Mononuclear cell (primary cell): ENCODE measurements around the gene HCK. TPM values are rescaled to one million over a fixed set of nuclear protein-coding genes. Genes with fewer than 3 reads are reported as not detected.

Experiments used
- H3K27me3 ChIP-seq: 2 replicates; pipeline ENCODE4 v1.6.0; 2011; ENCODE audit warnings: low read length, control low read depth; ENCODE audit not compliant: insufficient read depth
- H3K4me1 ChIP-seq: 2 replicates; pipeline ENCODE4 v1.5.1; 2011; ENCODE audit warnings: mild to moderate bottlenecking, low read length, control low read depth; ENCODE audit not compliant: insufficient read depth
- H3K4me3 ChIP-seq: 2 replicates; pipeline ENCODE4 v1.5.1; 2011; ENCODE audit warnings: mild to moderate bottlenecking, low read length, moderate library complexity
- H3K9me3 ChIP-seq: 2 replicates; pipeline ENCODE4 v1.5.1; 2011; ENCODE audit warnings: low read depth, mild to moderate bottlenecking, control low read depth, low read length
- total RNA-seq: library from RNA; depleted of rRNA; stranded (reverse); fragments of >200 nt; gene quantifications from one replicate; pipeline ENCODE4 v1.2.3, GENCODE V29; 2012

Gene HCK
- total RNA-seq, result 52.4 TPM

- Histone ChIP-seq H3K4me3 (peak within 1 kb of the TSS; percentile 72), H3K9me3 (no peaks in the 10 kb centered on the region), H3K4me1 (peaks cover 64% of the 10 kb centered on the region), H3K27me3 (peaks cover 14% of the 10 kb centered on the region)
Measured at GRCh38 chr20:32052090-32052777, at the start of gene HCK. HCK (plus strand) TSS chr20:32052242.

GRCh38 chr20:32003325-32003724 is 48.7 kb upstream of the HCK start:
- Histone ChIP-seq H3K9me3 (no peaks in the 10 kb centered on the region), H3K4me3 (no peak overlapping the region), H3K4me1 (no peaks in the 10 kb centered on the region), H3K27me3 (no peaks in the 10 kb centered on the region)

GRCh38 chr20:32004963-32005362 is 47.1 kb upstream of the HCK start:
- Histone ChIP-seq H3K4me3 (no peak overlapping the region), H3K27me3 (no peaks in the 10 kb centered on the region), H3K9me3 (no peaks in the 10 kb centered on the region), H3K4me1 (no peaks in the 10 kb centered on the region)

DNA sequence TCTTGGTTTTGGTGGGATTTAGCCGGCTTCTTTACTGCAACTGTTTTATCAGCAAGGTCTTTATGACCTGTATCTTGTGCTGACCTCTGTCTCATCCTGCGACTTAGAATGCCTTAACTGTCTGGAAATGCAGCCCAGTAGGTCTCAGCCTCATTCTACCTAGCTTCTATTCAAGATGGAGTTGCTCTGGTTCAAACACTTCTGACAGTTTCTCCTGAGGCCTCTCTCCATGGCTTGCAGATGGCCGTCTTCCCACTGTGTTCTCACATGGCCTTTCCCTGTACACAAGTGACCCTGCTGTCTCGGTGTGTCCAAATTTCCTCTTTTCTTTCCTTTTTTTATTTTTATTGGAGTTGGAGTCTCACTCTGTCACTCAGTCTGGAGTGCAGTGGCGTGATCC is 46.0 kb upstream of the HCK start:
- Histone ChIP-seq H3K4me3 (no peak overlapping the region), H3K9me3 (no peaks in the 10 kb centered on the region), H3K27me3 (no peaks in the 10 kb centered on the region), H3K4me1 (no peaks in the 10 kb centered on the region)

DNA sequence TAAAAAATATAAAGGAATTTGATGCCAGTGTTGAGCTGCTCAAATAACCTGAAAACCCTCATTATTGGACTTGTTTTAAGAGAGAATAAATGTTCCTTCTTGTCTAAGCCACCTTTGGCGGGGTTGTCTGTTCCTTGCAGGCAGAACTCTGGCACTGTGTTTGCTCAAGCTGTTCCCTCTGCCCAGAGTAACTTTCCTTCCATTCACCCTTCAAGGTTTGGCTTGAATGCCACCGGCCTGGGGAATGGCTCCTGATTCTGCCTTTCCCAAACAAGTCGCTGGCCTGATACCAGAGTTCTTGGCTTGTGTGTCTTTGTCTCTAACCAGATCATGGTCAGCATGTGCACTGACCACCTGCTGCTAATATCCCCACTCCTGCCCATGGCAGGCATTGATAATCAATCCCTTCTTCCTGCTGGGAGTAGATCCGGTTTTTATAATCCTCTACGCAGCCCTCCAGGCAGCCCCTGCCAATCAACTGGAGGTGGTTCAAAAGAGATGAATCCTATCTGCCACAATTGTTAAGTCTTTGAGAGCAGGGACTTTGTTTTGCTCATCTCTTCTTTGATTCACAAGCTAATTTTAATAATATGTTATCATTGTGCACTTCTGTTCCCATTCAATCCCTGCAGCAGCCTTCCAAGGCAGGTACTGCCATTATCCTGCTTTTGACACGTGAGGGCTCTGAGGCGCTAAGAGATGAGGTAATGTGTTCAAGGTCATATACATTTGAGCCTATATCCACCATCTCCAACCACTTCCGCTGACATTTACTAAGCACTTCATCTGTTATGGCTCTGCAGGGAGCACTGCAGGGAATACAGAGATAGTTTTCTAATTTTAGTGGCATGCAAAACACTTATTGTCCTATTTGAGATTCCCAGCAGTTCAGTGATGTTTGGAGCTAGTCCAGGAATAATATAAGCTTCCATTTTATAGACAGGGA is 44.9 kb upstream of the HCK start:
- Histone ChIP-seq H3K4me1 (no peaks in the 10 kb centered on the region), H3K9me3 (no peaks in the 10 kb centered on the region), H3K27me3 (no peaks in the 10 kb centered on the region), H3K4me3 (no peak overlapping the region)

DNA sequence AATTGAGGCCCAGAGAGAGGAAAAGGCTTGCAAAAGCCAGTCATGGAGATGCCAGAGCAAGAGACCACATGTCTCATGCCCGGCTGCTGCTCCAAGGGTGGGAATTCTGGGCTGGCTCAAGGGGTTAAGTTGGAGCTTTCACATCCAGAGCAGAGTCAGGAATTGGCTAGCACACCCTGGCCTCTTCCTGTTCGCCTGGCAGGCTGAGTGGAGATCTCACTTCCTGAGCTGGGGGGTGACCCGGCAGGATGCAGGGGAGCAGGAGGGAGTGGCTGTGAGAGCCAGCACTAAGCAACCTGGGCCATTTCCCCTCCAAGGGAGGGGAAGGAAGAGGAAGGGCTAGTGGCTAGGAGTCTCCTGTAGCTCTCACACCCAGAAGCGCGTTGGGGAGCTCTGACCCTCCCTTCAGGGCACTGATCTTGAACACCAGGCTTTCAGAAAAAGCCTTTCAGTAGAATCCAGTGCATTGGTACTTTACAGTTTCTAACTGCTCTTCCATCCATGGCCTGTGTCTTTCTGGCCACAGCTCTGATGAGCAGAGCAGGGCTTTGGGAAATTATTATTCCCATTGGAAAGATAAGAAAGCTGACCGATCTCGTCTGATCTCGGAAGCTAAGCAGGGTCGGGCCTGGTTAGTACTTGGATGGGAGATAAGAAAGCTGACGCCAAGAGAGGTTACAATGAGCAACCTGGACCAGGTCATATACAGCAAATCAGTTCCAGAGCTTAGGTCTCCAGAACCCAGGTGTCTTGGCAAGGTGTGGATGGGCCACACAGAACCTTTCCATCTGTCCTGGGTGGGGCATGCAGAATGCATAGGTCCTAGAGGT is 44.0 kb upstream of the HCK start:
- Histone ChIP-seq H3K9me3 (no peaks in the 10 kb centered on the region), H3K4me3 (no peak overlapping the region), H3K27me3 (no peaks in the 10 kb centered on the region), H3K4me1 (no peaks in the 10 kb centered on the region)

- H3K27me3 ChIP-seq, result no peaks in the 10 kb centered on the region
- H3K4me3 ChIP-seq, result no peak overlapping the region
- no peaks in the 10 kb centered on the region for H3K4me1 ChIP-seq
- H3K9me3 ChIP-seq, result no peaks in the 10 kb centered on the region
Measured at GRCh38 chr20:32009564-32009963, 42.5 kb upstream of the HCK start.

DNA sequence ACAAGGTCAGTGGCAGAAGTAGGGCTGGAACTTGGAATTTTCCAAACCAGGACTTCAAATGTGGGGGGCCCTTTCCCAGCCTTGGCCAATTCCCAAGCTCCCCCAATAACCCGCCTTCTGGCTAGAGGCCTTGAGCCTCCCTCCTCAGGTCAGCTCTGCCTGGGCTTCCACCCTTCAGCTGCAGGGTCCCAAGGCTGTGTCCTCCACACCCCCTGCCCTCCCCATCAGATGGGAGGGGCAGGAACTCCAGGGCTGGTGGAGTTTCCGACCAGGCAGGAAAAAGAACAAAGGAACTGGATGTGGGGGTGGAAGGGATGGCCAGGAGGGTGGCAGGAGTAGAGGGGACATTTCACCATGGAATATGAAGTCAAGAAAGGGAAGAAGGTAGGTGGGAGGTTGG is 41.9 kb upstream of the HCK start, which contains the start of gene CCM2L:
CCM2L (plus strand) TSS at position 338 of the 400 bp plus-strand sequence; CDS start at position 355, 17 bp downstream.
- H3K9me3 ChIP-seq, result no peaks in the 10 kb centered on the region
- H3K27me3 ChIP-seq, result no peaks in the 10 kb centered on the region
- no peak within 1 kb of the TSS for H3K4me3 ChIP-seq
- no peaks in the 10 kb centered on the region for H3K4me1 ChIP-seq

GRCh38 chr20:32010666-32011065 is 41.4 kb upstream of the HCK start:
- H3K4me1 ChIP-seq, result no peaks in the 10 kb centered on the region
- H3K9me3 ChIP-seq, result no peaks in the 10 kb centered on the region
- peaks cover 3% of the 10 kb centered on the region for H3K27me3 ChIP-seq
- H3K4me3 ChIP-seq, result no peak overlapping the region

GRCh38 chr20:32012159-32012688 is 39.8 kb upstream of the HCK start:
- H3K27me3 ChIP-seq, result peaks cover 12% of the 10 kb centered on the region
- no peak overlapping the region for H3K4me3 ChIP-seq
- no peaks in the 10 kb centered on the region for H3K4me1 ChIP-seq
- H3K9me3 ChIP-seq, result no peaks in the 10 kb centered on the region

- Histone ChIP-seq H3K9me3 (no peaks in the 10 kb centered on the region), H3K27me3 (peaks cover 19% of the 10 kb centered on the region)
Measured at GRCh38 chr20:32013326-32013725, 38.7 kb upstream of the HCK start.

GRCh38 chr20:32017711-32018251 is 34.3 kb upstream of the HCK start:
- H3K27me3 ChIP-seq, result peaks cover 46% of the 10 kb centered on the region
- H3K4me1 ChIP-seq, result peaks cover 6% of the 10 kb centered on the region

More at GRCh38 chr20:32013326-32013725, 38.7 kb upstream of the HCK start:
- Histone ChIP-seq H3K4me3 (no peak overlapping the region), H3K4me1 (no peaks in the 10 kb centered on the region)

DNA sequence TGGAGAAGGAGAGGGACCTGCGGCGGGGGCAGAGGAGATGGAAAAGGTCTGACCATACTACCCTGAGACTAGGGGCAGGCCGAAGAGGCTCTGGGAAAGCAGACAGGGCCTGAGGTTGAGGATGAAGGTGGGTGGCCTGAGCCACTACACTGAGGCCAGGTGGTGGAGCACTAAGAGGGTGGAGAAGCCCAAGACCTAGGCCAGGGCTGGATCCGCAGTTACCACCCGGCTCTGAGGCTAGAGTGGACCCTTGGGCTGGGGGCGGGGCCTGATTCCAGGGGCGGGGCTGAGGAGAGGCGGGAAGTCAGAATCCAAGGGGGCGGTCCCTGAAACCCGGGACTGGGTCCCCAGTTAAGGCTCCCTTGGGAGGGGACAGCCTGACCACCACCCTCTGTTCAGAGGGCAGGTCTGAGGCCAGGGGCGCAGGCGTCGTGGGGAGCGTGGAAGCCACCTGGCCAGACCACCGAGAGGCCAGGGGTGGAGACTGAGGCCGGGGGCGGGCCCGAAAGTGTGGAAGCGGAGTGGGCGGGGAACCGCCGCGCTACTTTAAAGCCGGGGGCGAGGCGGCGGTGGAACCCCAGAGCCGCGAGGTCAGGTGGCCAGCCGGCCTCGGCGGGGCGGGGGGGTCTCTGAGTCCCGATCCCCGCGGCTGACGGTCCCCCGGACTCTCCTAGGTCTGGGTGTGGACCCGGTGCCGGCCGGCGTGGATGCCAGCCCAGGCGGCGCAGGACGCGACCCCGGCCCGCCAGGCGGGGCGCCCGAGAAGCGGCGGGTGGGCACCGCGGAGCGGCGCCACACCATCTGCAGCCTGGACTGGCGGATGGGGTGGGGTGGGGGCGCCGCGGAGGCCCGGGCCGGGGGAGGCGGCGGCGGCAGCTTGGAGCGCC is 33.5 kb upstream of the HCK start:
- Histone ChIP-seq H3K4me3 (peak overlapping the region; percentile 27), H3K27me3 (peaks cover 50% of the 10 kb centered on the region), H3K4me1 (peaks cover 6% of the 10 kb centered on the region), H3K9me3 (no peaks in the 10 kb centered on the region)

More at GRCh38 chr20:32017711-32018251, 34.3 kb upstream of the HCK start:
- H3K9me3 ChIP-seq, result no peaks in the 10 kb centered on the region
- no peak overlapping the region for H3K4me3 ChIP-seq
